HG02623 (cell line): Measurements from ENCODE around the gene LZTS3.

Source experiments
- ATAC-seq: cut with Tn5 transposase; IDR thresholded peaks from one replicate; pipeline ENCODE4 v1.9.1; 2021; ENCODE audit warnings: moderate library complexity; ENCODE audit not compliant: unreplicated experiment

Gene LZTS3

DNA sequence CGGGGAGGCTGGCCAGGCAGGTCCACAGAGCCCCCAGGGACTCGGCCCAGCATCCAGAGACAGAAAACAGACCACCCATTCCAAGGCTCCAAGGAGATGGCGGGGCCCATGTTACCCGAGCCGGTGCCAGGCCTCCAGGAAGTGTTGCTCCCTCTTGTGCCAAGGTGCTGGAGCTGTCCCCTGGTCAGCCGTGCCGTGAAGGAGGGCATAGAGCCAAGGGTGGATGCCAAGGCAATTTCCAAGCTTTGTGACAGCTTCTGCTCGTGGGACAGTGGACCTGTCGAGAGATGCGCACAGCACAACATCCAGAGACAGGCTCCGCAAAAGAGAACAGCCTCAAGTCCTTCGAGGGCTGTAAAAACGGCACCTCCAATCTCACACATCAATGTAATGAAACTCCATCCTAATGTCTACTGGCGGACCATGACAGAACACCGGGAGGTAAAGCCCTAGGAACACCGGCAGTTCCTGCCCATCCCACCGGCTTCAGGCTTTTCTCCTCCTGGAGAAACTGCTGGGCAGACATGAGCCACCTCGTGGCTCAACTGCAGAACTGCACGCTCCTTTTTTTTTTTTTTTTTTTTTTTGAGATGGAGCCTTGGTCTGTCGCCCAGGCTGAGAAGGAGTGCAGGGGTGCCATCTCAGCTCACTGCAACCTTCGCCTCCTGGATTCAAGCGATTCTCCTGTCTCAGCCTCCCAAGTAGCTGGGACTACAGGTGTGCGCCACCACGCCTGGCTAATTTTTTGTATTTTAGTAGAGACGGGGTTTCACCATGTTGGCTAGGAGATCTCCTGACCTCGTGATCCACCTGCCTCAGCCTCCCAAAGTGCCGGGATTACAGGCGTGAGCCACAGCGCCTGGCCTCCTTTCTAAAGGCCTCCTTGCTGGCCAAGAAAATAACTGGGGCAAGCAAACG, 57.9 kb downstream of the LZTS3 start:
- ATAC-seq, result no peak
